ENCODE results near the gene ETV6. TPM values are rescaled to one million over a fixed set of nuclear protein-coding genes. Genes with fewer than 3 reads are reported as not detected.

Gene ETV6
- total RNA-seq, 2 experiments from 2014 or later = 53.7 to 54.9 TPM

GRCh38 chr12:11780521-11781101, 131.1 kb downstream of the ETV6 start:
- no peaks in the 10 kb centered on the region for H3K9me3 Mint-ChIP-seq
- no peaks in the 10 kb centered on the region for H3K27me3 Mint-ChIP-seq
- H3K27ac Mint-ChIP-seq = no peak overlapping the region
- ChIA-PET CTCF (interaction anchor here (1.4 kb wide), 1 partner anchor 252 kb away, joined by 7 read pairs; no protein-coding TSS in a partner anchor), POLR2A (interaction anchor here (0.7 to 1.7 kb wide), 4 partner anchors 9 to 229 kb away, joined by 3 to 9 read pairs (median 3); no protein-coding TSS in a partner anchor)
- DNase-seq = no peak
- H3K4me1 Mint-ChIP-seq = peaks cover 64% of the 10 kb centered on the region
- peaks cover 31% of the 10 kb centered on the region for H3K36me3 Mint-ChIP-seq (ENCODE audit: low read depth)
- H3K4me3 Mint-ChIP-seq = no peak overlapping the region

DNA sequence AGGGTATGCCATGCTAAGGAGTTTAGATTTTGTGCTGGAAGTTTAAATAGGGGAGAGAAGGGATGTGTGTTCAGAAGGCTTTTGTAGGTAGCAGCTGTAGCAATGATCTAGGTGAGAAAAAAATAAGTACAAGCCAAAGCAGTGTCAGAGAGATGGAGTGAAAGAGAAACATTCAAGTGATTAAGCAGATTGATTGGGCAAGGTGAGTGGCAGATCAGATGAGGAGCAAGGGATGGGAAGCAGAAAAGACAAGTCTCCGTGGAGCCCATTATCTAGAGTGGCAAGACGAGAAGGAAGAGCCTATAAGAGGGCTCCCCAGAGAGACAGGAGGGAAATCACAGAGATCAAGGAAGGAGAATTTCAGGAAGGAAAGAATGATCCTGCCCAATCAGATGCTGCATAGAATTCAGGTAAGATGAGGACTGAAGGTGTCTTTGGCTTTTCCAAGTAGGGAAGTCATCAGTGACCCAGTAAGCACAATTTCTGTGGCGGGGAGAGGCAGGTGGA, 133.5 kb downstream of the ETV6 start:
- no peak for DNase-seq
- Mint-ChIP-seq H3K27me3 (no peaks in the 10 kb centered on the region), H3K36me3 (ENCODE audit: low read depth) (peaks cover 18% of the 10 kb centered on the region), H3K4me3 (no peak overlapping the region), H3K4me1 (peaks cover 48% of the 10 kb centered on the region), H3K9me3 (no peaks in the 10 kb centered on the region), H3K27ac (no peak overlapping the region)
- CTCF ChIA-PET = interaction anchor here (1.2 kb wide), 1 partner anchor 250 kb away, joined by 3 read pairs; no protein-coding TSS in a partner anchor
- POLR2A ChIA-PET = no interaction called here

- CTCF ChIA-PET = interaction anchor here (0.7 kb wide), 1 partner anchor 247 kb away, joined by 3 read pairs; no protein-coding TSS in a partner anchor
- no peaks in the 10 kb centered on the region for H3K27me3 Mint-ChIP-seq
- no peak overlapping the region for H3K27ac Mint-ChIP-seq
- H3K9me3 Mint-ChIP-seq = no peaks in the 10 kb centered on the region
- POLR2A ChIA-PET = interaction anchor here (1.0 kb wide), 1 partner anchor 19 kb away, joined by 3 read pairs; no protein-coding TSS in a partner anchor
- H3K4me3 Mint-ChIP-seq = no peak overlapping the region
- H3K4me1 Mint-ChIP-seq = peaks cover 20% of the 10 kb centered on the region
- peaks cover 31% of the 10 kb centered on the region for H3K36me3 Mint-ChIP-seq (ENCODE audit: low read depth)
- DNase-seq = no peak
Observed at GRCh38 chr12:11785712-11786111, 136.2 kb downstream of the ETV6 start.

GRCh38 chr12:11786638-11787365, 137.3 kb downstream of the ETV6 start:
- H3K27me3 Mint-ChIP-seq = no peaks in the 10 kb centered on the region
- no peak overlapping the region for H3K4me3 Mint-ChIP-seq
- H3K9me3 Mint-ChIP-seq = no peaks in the 10 kb centered on the region
- peaks cover 35% of the 10 kb centered on the region for H3K36me3 Mint-ChIP-seq (ENCODE audit: low read depth)
- DNase-seq = no peak
- H3K4me1 Mint-ChIP-seq = peaks cover 16% of the 10 kb centered on the region
- ChIA-PET POLR2A (interaction anchor here (0.8 kb wide), 1 partner anchor 16 kb away, joined by 3 read pairs; no protein-coding TSS in a partner anchor), CTCF (no interaction called here)
- no peak overlapping the region for H3K27ac Mint-ChIP-seq

DNA sequence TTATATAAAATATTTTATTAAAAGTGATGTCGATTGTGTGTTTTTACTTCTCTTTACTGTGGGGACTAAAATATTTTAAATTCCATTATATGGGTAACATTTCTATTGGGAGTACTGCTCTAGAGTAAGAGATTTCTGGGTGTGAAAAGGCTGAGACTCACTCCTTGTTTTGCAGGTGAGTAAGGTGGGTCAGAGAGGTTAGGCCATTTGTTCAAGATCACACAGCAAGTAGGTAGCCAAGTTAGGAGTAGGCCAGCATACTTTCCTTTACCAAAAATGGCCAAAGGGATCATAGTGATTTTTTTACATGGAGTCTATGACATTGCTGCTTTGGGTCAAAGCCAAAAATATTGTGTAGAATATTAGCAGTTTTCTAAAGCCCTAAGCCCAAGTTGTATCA, 138.0 kb downstream of the ETV6 start:
- Mint-ChIP-seq H3K36me3 (ENCODE audit: low read depth) (peaks cover 36% of the 10 kb centered on the region), H3K4me1 (peaks cover 13% of the 10 kb centered on the region), H3K27me3 (no peaks in the 10 kb centered on the region), H3K27ac (no peak overlapping the region), H3K4me3 (no peak overlapping the region), H3K9me3 (no peaks in the 10 kb centered on the region)
- no peak for DNase-seq
- ChIA-PET CTCF (no interaction called here), POLR2A (interaction anchor here (0.8 kb wide), 1 partner anchor 15 kb away, joined by 3 read pairs; no protein-coding TSS in a partner anchor)

DNA sequence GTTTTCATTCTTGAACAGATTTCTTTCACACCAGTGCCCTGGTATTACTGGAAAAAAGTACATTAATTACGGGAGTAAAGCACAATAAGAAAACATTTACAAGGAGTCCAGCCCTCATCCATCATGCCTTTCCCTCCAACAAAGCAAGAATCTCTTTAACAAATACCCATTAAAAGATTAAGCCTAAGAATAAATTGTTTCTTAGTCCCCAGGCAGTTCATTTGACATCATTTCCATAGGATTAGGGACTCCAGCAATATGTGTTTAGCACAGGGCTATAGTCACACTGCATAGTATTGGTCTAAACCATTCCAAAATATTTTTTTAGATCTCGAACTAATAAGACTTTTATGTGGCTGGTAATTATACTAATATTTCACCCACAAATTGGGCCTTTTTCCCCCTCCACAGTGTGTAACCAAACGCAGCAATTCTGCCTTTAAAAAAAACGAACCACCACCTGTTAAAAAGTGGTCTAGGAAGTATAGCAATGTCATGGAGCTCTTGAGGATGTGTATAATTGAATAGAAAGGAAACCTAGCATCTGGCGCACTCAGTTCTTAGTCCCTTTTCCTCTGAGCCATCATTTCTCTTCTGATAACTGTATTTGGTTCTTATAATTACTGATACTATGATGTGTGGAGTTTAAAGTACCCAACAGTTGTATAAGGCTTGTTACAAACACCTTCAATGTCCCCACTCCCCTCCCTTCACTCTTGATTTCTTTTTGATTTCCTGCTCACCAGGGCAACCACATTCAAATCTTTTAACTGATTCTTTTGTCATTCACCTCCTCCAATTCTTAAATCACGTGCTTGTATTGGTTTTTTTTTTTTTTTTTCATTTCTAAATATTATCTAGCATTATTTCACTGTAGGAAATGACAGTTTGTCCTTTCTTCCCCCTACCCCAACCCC, 138.7 kb downstream of the ETV6 start:
- H3K9me3 Mint-ChIP-seq = no peaks in the 10 kb centered on the region
- no peak for DNase-seq
- H3K4me1 Mint-ChIP-seq = peaks cover 7% of the 10 kb centered on the region
- H3K4me3 Mint-ChIP-seq = no peak overlapping the region
- peaks cover 30% of the 10 kb centered on the region for H3K36me3 Mint-ChIP-seq (ENCODE audit: low read depth)
- H3K27ac Mint-ChIP-seq = no peak overlapping the region
- ChIA-PET POLR2A (no interaction called here), CTCF (no interaction called here)
- H3K27me3 Mint-ChIP-seq = no peaks in the 10 kb centered on the region

GRCh38 chr12:11793921-11794710, 144.6 kb downstream of the ETV6 start:
- Mint-ChIP-seq H3K9me3 (peaks cover 3% of the 10 kb centered on the region), H3K27me3 (no peaks in the 10 kb centered on the region), H3K4me1 (peaks cover 22% of the 10 kb centered on the region), H3K4me3 (no peak overlapping the region), H3K36me3 (ENCODE audit: low read depth) (peaks cover 41% of the 10 kb centered on the region), H3K27ac (no peak overlapping the region)
- DNase-seq = no peak
- ChIA-PET CTCF (no interaction called here), POLR2A (interaction anchor here (1.5 kb wide), 1 partner anchor 16 kb away, joined by 5 read pairs; no protein-coding TSS in a partner anchor)

GRCh38 chr12:11794751-11795150, 145.3 kb downstream of the ETV6 start:
- no peak overlapping the region for H3K4me3 Mint-ChIP-seq
- DNase-seq = no peak
- POLR2A ChIA-PET = interaction anchor here (1.5 kb wide), 1 partner anchor 15 kb away, joined by 5 read pairs; no protein-coding TSS in a partner anchor
- peaks cover 3% of the 10 kb centered on the region for H3K9me3 Mint-ChIP-seq
- CTCF ChIA-PET = no interaction called here
- H3K27me3 Mint-ChIP-seq = no peaks in the 10 kb centered on the region
- peaks cover 35% of the 10 kb centered on the region for H3K36me3 Mint-ChIP-seq (ENCODE audit: low read depth)
- H3K27ac Mint-ChIP-seq = no peak overlapping the region
- H3K4me1 Mint-ChIP-seq = peaks cover 25% of the 10 kb centered on the region

DNA sequence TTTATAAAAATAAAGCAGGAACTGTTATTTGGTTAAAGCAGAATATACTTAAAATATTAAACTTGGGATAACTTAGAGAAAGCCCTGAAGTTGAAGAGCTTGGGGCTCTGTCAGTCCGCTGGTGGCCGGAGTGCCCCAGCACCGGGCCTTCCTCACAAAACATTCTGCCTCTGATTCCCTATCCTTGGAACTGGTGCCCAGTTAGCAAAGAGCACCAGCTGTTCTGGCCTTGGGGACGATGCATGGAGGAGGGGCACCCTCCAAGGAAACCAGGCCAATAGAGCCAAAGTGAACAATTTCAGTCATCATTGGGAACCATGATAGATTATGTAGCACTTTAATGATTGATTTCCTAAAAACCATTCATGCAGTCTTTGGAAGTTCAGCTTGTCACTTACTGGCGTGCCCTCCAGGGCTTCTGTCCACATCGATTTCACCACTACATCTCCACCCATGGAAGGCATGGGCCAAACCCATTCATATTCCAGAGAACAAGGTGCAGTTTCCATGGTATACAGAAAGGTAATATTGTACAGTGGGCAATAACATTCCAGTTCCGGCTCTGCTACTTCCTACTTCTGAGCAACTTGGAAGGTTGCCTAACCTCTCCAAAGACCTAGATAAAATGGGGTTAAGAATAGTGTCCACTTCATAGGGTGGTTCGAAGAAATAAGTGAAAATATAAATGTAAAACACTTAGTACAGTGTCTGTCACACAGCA, 145.9 kb downstream of the ETV6 start:
- H3K27me3 Mint-ChIP-seq = no peaks in the 10 kb centered on the region
- ChIA-PET POLR2A (interaction anchor here (1.5 kb wide), 1 partner anchor 14 kb away, joined by 5 read pairs; no protein-coding TSS in a partner anchor), CTCF (no interaction called here)
- DNase-seq = no peak
- peaks cover 3% of the 10 kb centered on the region for H3K9me3 Mint-ChIP-seq
- H3K27ac Mint-ChIP-seq = no peak overlapping the region
- H3K4me3 Mint-ChIP-seq = no peak overlapping the region
- H3K4me1 Mint-ChIP-seq = peaks cover 26% of the 10 kb centered on the region
- H3K36me3 Mint-ChIP-seq (ENCODE audit: low read depth) = peaks cover 31% of the 10 kb centered on the region

DNA sequence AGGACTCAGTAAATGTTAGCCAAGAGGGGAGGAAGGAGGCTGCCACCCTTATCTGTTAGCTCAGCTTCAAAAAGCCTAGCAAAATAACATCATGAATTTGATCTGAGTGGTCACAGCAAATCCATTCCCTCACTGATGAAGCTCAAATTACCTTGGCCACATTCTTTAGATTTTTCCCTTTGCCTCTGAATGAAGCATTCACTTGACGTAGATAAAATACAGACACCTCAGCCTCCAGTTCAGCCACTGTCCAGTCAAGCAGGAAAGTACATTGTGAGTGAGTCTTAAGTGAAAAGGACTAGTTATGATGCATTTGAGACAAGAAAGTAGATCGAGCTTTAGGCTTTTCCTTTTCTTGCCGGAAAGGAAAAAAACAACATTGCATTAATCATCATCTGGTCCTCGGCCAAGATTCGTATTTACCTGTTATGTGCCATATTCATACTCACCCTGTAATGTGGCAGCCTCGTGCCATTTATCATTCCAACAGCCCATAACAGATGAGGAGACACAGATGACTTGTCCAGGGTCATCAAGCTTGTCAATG, 146.5 kb downstream of the ETV6 start:
- H3K36me3 Mint-ChIP-seq (ENCODE audit: low read depth) = peaks cover 31% of the 10 kb centered on the region
- peaks cover 26% of the 10 kb centered on the region for H3K4me1 Mint-ChIP-seq
- peaks cover 3% of the 10 kb centered on the region for H3K9me3 Mint-ChIP-seq
- no peak overlapping the region for H3K27ac Mint-ChIP-seq
- ChIA-PET POLR2A (interaction anchor here (0.8 kb wide), 1 partner anchor 15 kb away, joined by 3 read pairs; no protein-coding TSS in a partner anchor), CTCF (no interaction called here)
- no peak overlapping the region for H3K4me3 Mint-ChIP-seq
- H3K27me3 Mint-ChIP-seq = no peaks in the 10 kb centered on the region
- DNase-seq = no peak

DNA sequence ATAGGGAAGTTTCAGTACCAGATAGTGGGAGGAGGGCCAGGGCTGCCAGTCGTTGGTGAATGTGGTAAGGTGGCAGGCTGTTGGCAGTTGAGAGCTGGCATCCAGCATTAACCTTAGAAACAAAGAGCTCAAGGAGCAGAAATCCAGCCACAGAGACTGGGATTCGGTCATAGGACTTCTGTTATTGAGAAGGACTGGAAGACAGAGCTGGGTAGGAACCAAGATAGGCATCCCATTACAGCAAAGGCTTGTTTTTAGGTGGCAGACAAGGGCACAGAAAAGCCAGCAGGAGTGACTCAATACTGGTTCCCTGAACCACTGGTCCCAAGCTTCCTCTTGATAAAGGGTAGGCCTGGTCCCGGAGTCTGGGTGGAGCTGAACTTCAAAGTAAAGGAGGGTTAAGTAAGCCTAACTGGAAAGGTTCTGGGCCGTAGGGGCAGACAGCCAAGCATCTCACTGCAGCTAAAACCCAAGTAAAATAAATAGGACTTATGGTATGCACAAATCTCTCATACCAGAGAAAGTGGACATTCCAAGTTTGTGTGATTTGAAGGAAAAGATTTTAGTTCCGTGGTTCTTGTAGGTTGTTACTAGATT, 147.9 kb downstream of the ETV6 start:
- peaks cover 32% of the 10 kb centered on the region for H3K4me1 Mint-ChIP-seq

More for the DNA sequence above, 147.9 kb downstream of the ETV6 start:
- no peak overlapping the region for H3K27ac Mint-ChIP-seq
- peaks cover 23% of the 10 kb centered on the region for H3K36me3 Mint-ChIP-seq (ENCODE audit: low read depth)
- H3K27me3 Mint-ChIP-seq = no peaks in the 10 kb centered on the region
- no peak for DNase-seq
- H3K9me3 Mint-ChIP-seq = peaks cover 3% of the 10 kb centered on the region
- no peak overlapping the region for H3K4me3 Mint-ChIP-seq
- ChIA-PET POLR2A (no interaction called here), CTCF (interaction anchor here (1.7 kb wide), 1 partner anchor 15 kb away, joined by 4 read pairs; no protein-coding TSS in a partner anchor)
